ENCODE results near the gene CCDC88C.

- TF ChIP-seq CTCF (IDR thresholded peaks at IDR 0.05) = no peak
- no peak for TF ChIP-seq POLR2A (IDR thresholded peaks at IDR 0.05)
- no peak for TF ChIP-seq POLR2AphosphoS5 (IDR thresholded peaks at IDR 0.05)
- TF ChIP-seq EP300 (IDR thresholded peaks at IDR 0.05) = no peak
Observed at GRCh38 chr14:91337699-91338335, 79.8 kb downstream of the CCDC88C start.
